Upper lobe of right lung (tissue), 1 donor: ENCODE data around the gene BBC3. TPM values are rescaled to one million over a fixed set of nuclear protein-coding genes. Genes with fewer than 3 reads are reported as not detected.

ENCODE experiments used
- ATAC-seq: fragments of 200-7000 bp; cut with Tn5 transposase; one replicate; pipeline ENCODE4 v1.9.1; 2020; ENCODE audit warnings: mild to moderate bottlenecking, moderate library complexity
- DNase-seq: peaks from one replicate; pipeline ENCODE4 v3.0.0-alpha.2; 2020
- H3K27ac ChIP-seq: fragments of 200-600 bp; one replicate; pipeline ENCODE4 v1.8.0; 2022
- H3K27me3 ChIP-seq: fragments of 200-600 bp; one replicate; pipeline ENCODE4 v1.8.0; 2022; ENCODE audit warnings: mild to moderate bottlenecking
- H3K36me3 ChIP-seq: fragments of 200-600 bp; one replicate; pipeline ENCODE4 v1.8.0; 2022
- H3K4me1 ChIP-seq: fragments of 200-600 bp; one replicate; pipeline ENCODE4 v1.8.0; 2022
- H3K4me3 ChIP-seq: fragments of 200-600 bp; one replicate; pipeline ENCODE4 v1.8.0; 2022; ENCODE audit warnings: mild to moderate bottlenecking
- H3K9me3 ChIP-seq: fragments of 200-600 bp; one replicate; pipeline ENCODE4 v1.8.0; 2022
- intact Hi-C: fragments of 100-400 bp; cut with DNase I; formaldehyde crosslinking; loops from one replicate; pipeline ENCODE4 v1.11.0; 2022
- total RNA-seq: library from RNA; stranded (reverse); fragmentation: NEBNext Ultra II Directional; extraction: Animal tissue kit (Norgen Biotek cat#: 25700); gene quantifications from one replicate; pipeline ENCODE4 v1.2.1, GENCODE V29; 2021
- TF ChIP-seq, protein P1 (sequence below): fragments of 200-600 bp; IDR thresholded peaks from one replicate; pipeline ENCODE4 v1.8.0; 2022; ENCODE audit warnings: antibody characterized with exemption
- donor health status: DM: no; HTN: yes; CAD: no; lungs with severe emphysema.

The BBC3 gene
- total RNA-seq, 1 donor from 2014 or later: 20.1 TPM

DNA sequence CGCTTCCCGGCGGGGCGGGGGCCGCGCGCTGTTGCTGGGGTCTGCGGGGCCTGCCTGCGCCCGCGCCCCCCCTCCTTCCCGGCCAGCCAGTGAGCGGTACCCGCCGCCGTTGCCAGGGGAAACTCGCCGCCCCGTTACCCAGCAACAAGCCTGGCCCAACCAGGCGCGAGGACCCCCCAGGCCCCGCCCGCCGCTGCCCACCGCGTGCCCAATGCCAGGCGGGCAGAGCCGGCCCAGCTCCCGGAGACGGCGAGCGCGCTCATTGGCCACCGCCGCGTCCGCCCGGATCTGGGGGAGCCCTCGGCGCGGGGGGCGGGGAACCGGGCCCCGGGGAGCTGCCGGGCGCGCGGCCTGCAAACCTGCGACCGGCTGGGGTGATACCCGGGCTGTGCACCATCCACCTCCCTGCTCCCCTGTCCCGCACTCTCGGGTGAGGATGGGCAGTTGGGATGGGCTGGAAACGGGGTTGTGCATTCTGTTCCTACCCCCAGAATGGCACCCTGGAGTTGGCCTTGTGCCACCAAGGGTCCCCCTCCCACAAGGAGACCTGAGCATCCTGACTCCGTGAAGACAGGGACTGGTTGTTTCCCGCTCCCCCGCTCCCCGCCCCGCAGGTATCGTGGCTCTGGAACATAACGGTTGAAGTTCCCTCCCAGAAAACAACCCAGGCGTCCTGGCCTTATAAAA lies 8.8 kb upstream of the BBC3 start:
- H3K4me1 ChIP-seq: peaks cover 24% of the 10 kb centered on the region
- H3K36me3 ChIP-seq: no peaks in the 10 kb centered on the region
- peak overlapping the region; percentile 25 for H3K4me3 ChIP-seq
- peak; percentile 75 for DNase-seq
- H3K27ac ChIP-seq: no peak overlapping the region
- H3K9me3 ChIP-seq: no peaks in the 10 kb centered on the region
- TF ChIP-seq, protein P1, sequence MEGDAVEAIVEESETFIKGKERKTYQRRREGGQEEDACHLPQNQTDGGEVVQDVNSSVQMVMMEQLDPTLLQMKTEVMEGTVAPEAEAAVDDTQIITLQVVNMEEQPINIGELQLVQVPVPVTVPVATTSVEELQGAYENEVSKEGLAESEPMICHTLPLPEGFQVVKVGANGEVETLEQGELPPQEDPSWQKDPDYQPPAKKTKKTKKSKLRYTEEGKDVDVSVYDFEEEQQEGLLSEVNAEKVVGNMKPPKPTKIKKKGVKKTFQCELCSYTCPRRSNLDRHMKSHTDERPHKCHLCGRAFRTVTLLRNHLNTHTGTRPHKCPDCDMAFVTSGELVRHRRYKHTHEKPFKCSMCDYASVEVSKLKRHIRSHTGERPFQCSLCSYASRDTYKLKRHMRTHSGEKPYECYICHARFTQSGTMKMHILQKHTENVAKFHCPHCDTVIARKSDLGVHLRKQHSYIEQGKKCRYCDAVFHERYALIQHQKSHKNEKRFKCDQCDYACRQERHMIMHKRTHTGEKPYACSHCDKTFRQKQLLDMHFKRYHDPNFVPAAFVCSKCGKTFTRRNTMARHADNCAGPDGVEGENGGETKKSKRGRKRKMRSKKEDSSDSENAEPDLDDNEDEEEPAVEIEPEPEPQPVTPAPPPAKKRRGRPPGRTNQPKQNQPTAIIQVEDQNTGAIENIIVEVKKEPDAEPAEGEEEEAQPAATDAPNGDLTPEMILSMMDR: no peak
- intact Hi-C loops: no loop called here
- H3K27me3 ChIP-seq: no peaks in the 10 kb centered on the region
- ATAC-seq: peak; percentile 7

DNA sequence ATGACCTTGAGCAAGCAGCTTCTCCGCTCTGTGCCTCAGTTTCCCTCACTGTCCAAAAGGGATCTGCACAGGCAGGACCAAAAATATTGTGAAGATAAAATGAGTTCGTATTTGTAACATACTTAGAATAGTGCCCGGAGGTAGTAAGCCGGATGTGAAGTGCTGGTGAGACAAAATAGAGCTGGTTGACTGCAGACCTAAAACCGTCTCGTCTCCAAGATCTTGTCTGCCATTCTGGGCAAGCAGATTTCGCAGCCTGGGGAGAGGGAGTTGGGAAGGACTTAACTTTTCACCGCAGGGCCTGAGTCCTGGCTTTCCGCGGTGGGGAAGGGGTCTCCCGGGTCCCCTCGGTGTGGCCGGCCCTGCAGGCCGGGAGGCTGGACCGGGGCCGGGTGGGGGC lies 8.2 kb upstream of the BBC3 start:
- TF ChIP-seq, protein P1: no peak
- no peaks in the 10 kb centered on the region for H3K27me3 ChIP-seq
- no peak overlapping the region for H3K27ac ChIP-seq
- DNase-seq (no peak), ATAC-seq (no peak)
- no peaks in the 10 kb centered on the region for H3K36me3 ChIP-seq
- H3K4me1 ChIP-seq: peaks cover 24% of the 10 kb centered on the region
- intact Hi-C loops: no loop called here
- peak overlapping the region; percentile 25 for H3K4me3 ChIP-seq
- no peaks in the 10 kb centered on the region for H3K9me3 ChIP-seq

DNA sequence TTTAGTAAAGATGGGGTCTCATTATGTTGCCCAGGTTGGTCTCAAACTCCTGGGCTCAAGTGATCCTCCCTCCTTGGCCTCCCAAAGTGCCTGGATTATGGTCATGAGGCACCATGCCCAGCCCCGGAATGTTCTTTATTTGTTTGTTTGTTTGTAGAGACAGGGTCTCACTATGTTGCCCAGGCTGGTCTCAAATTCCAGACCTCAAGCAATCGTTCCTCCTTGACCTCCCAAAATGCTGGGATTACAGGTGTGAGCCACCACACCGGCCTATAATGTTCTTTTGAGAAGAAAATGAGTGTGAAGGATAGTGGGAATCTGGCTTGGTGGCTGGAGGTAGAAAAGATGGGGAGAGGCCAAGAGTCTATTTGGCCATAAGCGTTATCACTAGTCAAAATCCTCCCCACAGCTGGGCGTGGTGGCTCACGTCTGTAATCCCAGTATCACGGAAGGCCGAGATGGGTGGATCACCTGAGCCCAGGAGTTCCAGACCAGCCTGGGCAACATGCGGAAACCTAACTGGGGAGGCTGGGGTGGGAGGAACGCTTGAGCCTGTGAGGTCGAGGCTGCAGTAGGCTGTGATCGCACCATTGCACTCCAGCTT lies 5.2 kb upstream of the BBC3 start:
- Histone ChIP-seq H3K27ac (no peak overlapping the region), H3K4me3 (no peak overlapping the region), H3K27me3 (no peaks in the 10 kb centered on the region), H3K4me1 (peaks cover 22% of the 10 kb centered on the region), H3K36me3 (no peaks in the 10 kb centered on the region), H3K9me3 (no peaks in the 10 kb centered on the region)
- no peak for DNase-seq
- TF ChIP-seq, protein P1: no peak
- ATAC-seq: no peak
- intact Hi-C loops: no loop called here

DNA sequence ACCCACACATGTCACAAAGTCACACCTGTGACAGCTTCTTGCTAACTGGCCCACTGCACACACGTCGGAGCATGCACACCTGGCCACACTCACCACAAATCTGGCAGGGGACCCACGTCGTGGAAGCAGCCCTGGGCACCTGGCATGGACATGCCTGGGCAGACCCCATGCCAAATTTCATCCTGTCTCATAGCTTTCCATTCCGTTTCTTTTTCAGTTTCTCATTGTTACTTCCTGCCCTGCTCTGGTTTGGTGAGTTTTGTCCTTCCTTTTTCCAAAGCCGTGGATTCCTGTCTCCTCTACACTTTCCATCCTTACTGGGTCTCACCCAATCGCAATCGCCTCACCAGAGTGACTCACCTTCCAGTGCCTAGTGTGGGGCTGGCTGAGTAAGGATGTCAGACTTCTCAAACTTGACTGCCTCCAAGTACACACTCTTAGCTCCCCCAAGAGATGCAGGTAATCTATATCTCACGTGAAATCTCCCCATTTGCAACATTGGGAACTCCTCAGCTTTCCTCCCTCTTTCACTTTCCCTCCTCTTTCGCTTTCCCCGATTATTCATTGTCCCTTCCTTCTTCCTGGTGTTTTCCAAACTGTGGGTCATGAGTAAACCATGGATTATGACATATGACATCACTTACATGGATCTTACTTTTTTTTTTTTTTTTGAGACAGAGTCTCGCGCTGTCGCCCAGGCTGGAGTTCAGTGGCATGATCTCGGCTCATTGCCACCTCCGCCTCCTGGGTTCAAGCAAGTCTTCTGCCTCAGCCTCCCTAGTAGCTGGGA lies 1.6 kb upstream of the BBC3 start:
- Histone ChIP-seq H3K4me3 (peak overlapping the region; percentile 97), H3K27ac (peak overlapping the region; percentile 78), H3K36me3 (no peaks in the 10 kb centered on the region), H3K27me3 (no peaks in the 10 kb centered on the region), H3K4me1 (peaks cover 12% of the 10 kb centered on the region), H3K9me3 (no peaks in the 10 kb centered on the region)
- ATAC-seq (no peak), DNase-seq (no peak)
- TF ChIP-seq, protein P1: no peak
- intact Hi-C loops: no loop called here

DNA sequence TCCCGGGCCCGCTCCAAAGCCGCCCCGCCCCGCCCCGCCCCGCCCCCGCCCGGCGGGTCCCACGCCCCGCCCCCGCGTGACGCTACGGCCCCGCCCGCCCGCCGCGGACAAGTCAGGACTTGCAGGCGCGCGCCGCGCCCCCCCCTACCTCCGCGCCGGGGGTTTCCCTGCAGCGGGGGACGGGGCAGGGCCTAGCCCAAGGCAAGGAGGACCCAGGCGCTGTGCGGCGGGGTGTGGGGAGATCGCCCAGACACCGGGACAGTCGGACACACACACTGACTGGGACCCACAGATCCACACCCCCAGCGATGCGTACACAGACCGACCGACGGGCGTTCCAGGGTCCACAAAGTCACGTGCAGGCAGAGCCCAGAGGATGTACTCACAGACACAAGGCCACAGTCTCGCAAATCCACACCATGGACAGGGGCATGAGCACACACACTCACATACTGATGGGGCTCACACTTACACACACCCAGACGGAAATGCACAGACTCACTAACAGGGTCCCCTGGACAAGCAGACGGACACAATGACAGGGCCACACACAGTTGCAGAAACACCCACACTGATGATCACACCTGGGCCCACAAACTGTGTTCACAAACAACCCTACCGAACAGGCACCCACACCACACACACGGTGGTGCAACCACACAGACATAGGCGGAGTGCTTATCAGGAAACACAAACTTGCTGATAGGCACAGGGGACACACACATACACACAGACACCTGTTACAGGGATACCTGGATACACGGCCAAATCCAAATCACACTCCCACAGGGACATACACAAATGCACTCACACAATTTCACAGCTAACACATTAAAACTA lies 436 bp upstream of the BBC3 start:
- TF ChIP-seq, protein P1: no peak
- ATAC-seq (peak; percentile 65), DNase-seq (peak; percentile 97)
- intact Hi-C loops: no loop called here
- peak overlapping the region; percentile 97 for H3K4me3 ChIP-seq
- peaks cover 23% of the 10 kb centered on the region for H3K4me1 ChIP-seq
- no peaks in the 10 kb centered on the region for H3K36me3 ChIP-seq
- peak overlapping the region; percentile 78 for H3K27ac ChIP-seq
- no peaks in the 10 kb centered on the region for H3K9me3 ChIP-seq
- H3K27me3 ChIP-seq: no peaks in the 10 kb centered on the region
